HL-60 (cell line): ENCODE results near the gene FAM32A.

Experiments
- DNase-seq, 2 experiments: peaks; one replicate each; pipeline ENCODE4 v3.0.0-alpha.2; 2010 to 2020; ENCODE audit warnings: low read depth in 1 of 2, low spot score in 1 of 2
- H3K27ac ChIP-seq: fragments of 250-450 bp; sonication (Bioruptor Pico); replicated peaks from 2 replicates; pipeline ENCODE4 v1.5.1; 2020; ENCODE audit warnings: mild to moderate bottlenecking, moderate library complexity
- H3K27me3 ChIP-seq: fragments of 250-450 bp; sonication (Bioruptor Pico); 2 replicates; pipeline ENCODE4 v1.5.1; 2021; ENCODE audit warnings: mild to moderate bottlenecking, moderate library complexity; ENCODE audit not compliant: insufficient read depth, poor library complexity, severe bottlenecking
- H3K4me3 ChIP-seq: replicated peaks from 2 replicates; pipeline ENCODE4 v1.5.1; 2011; ENCODE audit warnings: mild to moderate bottlenecking, control low read depth, low read length; ENCODE audit not compliant: insufficient read depth
- GABPA ChIP-seq: IDR thresholded peaks from 2 replicates; pipeline ENCODE4 v1.6.1; 2012; ENCODE audit warnings: low read depth
- POLR2AphosphoS5 ChIP-seq: IDR thresholded peaks from 2 replicates; pipeline ENCODE4 v1.6.1; 2012; ENCODE audit warnings: low read depth
- REST ChIP-seq: IDR thresholded peaks from 2 replicates; pipeline ENCODE4 v1.6.1; 2012; ENCODE audit warnings: low read depth; ENCODE audit not compliant: insufficient replicate concordance
- SPI1 ChIP-seq: IDR thresholded peaks from 2 replicates; pipeline ENCODE4 v1.6.1; 2012; ENCODE audit warnings: low read depth, mild to moderate bottlenecking, borderline replicate concordance
- TF ChIP-seq, protein P1 (sequence below): IDR thresholded peaks from one replicate; pipeline ENCODE4 v1.5.1; 2011; ENCODE audit warnings: low read length, control low read depth, inconsistent platforms; ENCODE audit not compliant: insufficient read depth

Gene FAM32A

DNA sequence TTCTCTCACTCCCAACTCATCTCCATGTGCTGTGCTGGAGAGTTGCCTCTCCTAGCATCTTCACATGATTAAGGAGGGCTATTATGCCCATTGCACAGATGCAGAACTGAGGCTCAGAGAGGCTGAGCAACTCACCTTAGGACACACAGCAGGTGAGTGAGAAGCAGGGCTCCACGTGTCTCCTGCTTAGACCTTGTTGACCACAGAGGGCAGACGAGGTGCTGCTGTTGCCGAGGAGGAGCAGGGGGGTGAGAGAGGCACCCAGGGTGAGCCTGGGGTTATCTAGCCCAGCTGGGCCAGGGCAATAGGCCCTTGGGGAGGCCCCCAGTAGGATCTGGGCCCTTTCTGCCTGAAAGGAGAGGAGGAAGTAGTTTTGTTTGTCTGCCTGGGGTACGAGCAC lies 44.2 kb upstream of the FAM32A start:
- H3K27ac ChIP-seq, result peak overlapping the region; percentile 92
- H3K4me3 ChIP-seq, result no peak overlapping the region
- TF ChIP-seq GABPA (no peak), POLR2AphosphoS5 (peak; percentile 89), SPI1 (no peak), REST (no peak)
- TF ChIP-seq, protein P1, sequence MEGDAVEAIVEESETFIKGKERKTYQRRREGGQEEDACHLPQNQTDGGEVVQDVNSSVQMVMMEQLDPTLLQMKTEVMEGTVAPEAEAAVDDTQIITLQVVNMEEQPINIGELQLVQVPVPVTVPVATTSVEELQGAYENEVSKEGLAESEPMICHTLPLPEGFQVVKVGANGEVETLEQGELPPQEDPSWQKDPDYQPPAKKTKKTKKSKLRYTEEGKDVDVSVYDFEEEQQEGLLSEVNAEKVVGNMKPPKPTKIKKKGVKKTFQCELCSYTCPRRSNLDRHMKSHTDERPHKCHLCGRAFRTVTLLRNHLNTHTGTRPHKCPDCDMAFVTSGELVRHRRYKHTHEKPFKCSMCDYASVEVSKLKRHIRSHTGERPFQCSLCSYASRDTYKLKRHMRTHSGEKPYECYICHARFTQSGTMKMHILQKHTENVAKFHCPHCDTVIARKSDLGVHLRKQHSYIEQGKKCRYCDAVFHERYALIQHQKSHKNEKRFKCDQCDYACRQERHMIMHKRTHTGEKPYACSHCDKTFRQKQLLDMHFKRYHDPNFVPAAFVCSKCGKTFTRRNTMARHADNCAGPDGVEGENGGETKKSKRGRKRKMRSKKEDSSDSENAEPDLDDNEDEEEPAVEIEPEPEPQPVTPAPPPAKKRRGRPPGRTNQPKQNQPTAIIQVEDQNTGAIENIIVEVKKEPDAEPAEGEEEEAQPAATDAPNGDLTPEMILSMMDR, result peak; percentile 11
- no peaks in the 10 kb centered on the region for H3K27me3 ChIP-seq
- DNase-seq, result peak; percentile 91 to 96

DNA sequence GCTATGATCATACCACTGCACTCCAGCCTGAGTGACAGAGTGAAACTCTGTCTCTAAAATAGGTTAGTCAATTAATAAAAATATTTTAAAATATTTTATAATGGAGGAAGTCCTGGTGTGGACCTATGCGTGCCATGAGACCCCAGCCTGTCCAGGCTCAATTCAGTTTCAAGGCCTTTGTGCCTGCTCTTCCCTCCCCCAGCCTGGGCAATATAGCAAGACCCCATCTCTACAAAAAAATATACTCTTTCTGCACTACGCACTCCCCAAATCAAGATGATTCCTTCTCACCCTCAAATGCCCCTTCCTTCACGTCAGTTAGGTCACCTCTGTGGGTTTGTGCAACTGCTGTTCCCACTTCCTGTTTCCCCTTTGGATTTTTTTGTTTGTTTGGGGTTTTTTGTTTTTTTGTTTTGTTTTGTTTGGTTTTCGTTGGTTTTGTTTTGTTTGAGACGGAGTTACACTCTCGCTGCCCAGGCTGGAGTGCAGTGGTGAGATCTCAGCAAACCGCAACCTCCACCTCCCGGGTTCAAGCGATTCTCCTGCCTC lies 43.1 kb upstream of the FAM32A start:
- DNase-seq, result peak in 1 of 2 experiments; percentile 64
- peak overlapping the region; percentile 92 for H3K27ac ChIP-seq
- H3K4me3 ChIP-seq, result no peak overlapping the region
- no peaks in the 10 kb centered on the region for H3K27me3 ChIP-seq
- TF ChIP-seq SPI1, result peak; percentile 89
- TF ChIP-seq, protein P1, result no peak
- TF ChIP-seq POLR2AphosphoS5, result 0 out of 2 replicates have a peak, but pooled peaks have one; percentile 57
- TF ChIP-seq GABPA, result no peak; the same call in 1 of the 2 replicates
- TF ChIP-seq REST, result no peak

- Histone ChIP-seq H3K4me3 (peak within 1 kb of the TSS; percentile 65), H3K27me3 (no peaks in the 10 kb centered on the region), H3K27ac (peak within 1 kb of the TSS; percentile 92)
- peak; percentile 93 to 97 for DNase-seq
- TF ChIP-seq GABPA, result no peak
- TF ChIP-seq, protein P1, result no peak
- TF ChIP-seq POLR2AphosphoS5, result peak; percentile 86
- peak; percentile 99 for TF ChIP-seq SPI1
- TF ChIP-seq REST, result peak; percentile 52
Measured at GRCh38 chr19:16143399-16144215, 41.6 kb upstream of the FAM32A start, which contains the start of gene HSH2D. TSS of gene HSH2D (plus strand) at chr19:16143685. CDS start at chr19:16148751, 5,066 bp downstream.
